Adrenal gland (tissue), 12 donors: ENCODE results near the gene BRD7. TPM values are rescaled to one million over a fixed set of nuclear protein-coding genes. Genes with fewer than 3 reads are reported as not detected.

ENCODE experiments used
- DNase-seq, 7 donors: peaks; one replicate each; pipeline ENCODE4 v3.0.0-alpha.2; 2019 to 2020
- H3K27ac ChIP-seq, 5 donors: fragments of 200-600 bp; sonication (generic) in 4 of 5; 1 replicate in 3 of 5; 2 replicates in 2 of 5; pipeline versions ENCODE4 v1.5.1 to v1.8.0; 2016 to 2020; ENCODE audit warnings: mild to moderate bottlenecking in 1 of 5
- H3K27me3 ChIP-seq: fragments of 200-600 bp; 2 replicates; pipeline ENCODE4 v1.8.0; 2021
- H3K36me3 ChIP-seq, 2 donors: fragments of 200-600 bp; replicated peaks in 1 of 2; 1 replicate in 1 of 2; 2 replicates in 1 of 2; pipeline versions ENCODE4 v1.5.1 to v1.8.0; 2018 to 2022
- H3K4me1 ChIP-seq, 2 donors: fragments of 200-600 bp; replicated peaks in 1 of 2; 1 replicate in 1 of 2; 2 replicates in 1 of 2; pipeline versions ENCODE4 v1.5.1 to v1.8.0; 2018 to 2021
- H3K4me3 ChIP-seq, 4 donors: fragments of 200-600 bp; sonication (generic) in 3 of 4; one replicate each; pipeline ENCODE4 v1.5.1; 2016 to 2018
- H3K9me3 ChIP-seq, 3 donors: fragments of 200-600 bp; sonication (generic) in 1 of 3; replicated peaks in 1 of 3; 1 replicate in 2 of 3; 2 replicates in 1 of 3; pipeline versions ENCODE4 v1.5.1 to v1.8.0; 2016 to 2021
- POLR2A ChIP-seq, 2 donors: fragments of 450-650 bp; IDR thresholded peaks; one replicate each; pipeline ENCODE4 v1.6.1; 2017; ENCODE audit warnings: antibody characterized with exemption in 2 of 2, mild to moderate bottlenecking in 2 of 2, moderate library complexity in 1 of 2
- WGBS, 4 donors: extraction: QIAGEN DNeasy Blood & Tissue Kit in 2 of 4; methylation state at CpG; one replicate each; pipeline versions ENCODE4 v1.1.5 to v1.1.7; 2013 to 2017; 5-methylcytosine and 5-hydroxymethylcytosine counted together
- intact Hi-C, 2 donors: fragments of 100-400 bp; cut with DNase I; formaldehyde crosslinking; loops; one replicate each; pipeline versions ENCODE4 v1.14.1 to v1.15.0; 2022 to 2023
- polyA plus RNA-seq, 3 donors: library from polyadenylated mRNA; stranded (reverse); fragments of 200-250 nt in 2 of 3; fragments of 350-450 nt in 1 of 3; fragmentation: Illumina TruSeq in 1 of 3; extraction: RNeasy Lipid Tissue Mini Kit (QIAGEN cat#74804) in 1 of 3; gene quantifications; one replicate each; pipeline ENCODE4 v1.2.3, GENCODE V29; 2013 to 2014
- total RNA-seq, 9 donors: library from RNA; depleted of rRNA in 4 of 9; stranded (reverse); fragments of >200 nt in 4 of 9; fragments of 120-200 nt in 1 of 9; fragmentation: NEBNext Ultra II Directional in 1 of 9; extraction: Animal tissue kit (Norgen Biotek cat#: 25700) in 1 of 9; gene quantifications; one replicate each; pipeline versions ENCODE4 v1.1.0 to v1.2.4, GENCODE V29; 2013 to 2023
- TF ChIP-seq, protein P1 (sequence below), 6 experiments: fragments of 450-650 bp in 4 of 6; fragments of 200-600 bp in 2 of 6; sonication (generic) in 1 of 6; IDR thresholded peaks; 1 replicate in 5 of 6; 2 replicates in 1 of 6; pipeline versions ENCODE4 v1.5.1 to v1.8.0; 2016 to 2021; ENCODE audit warnings: antibody characterized with exemption in 6 of 6, mild to moderate bottlenecking in 2 of 6, moderate library complexity in 1 of 6
- donor health status: healthy with polysubstance abuse.
- donor health status: Bipolar disorder and iron deficiency.
- donor health status: DM: yes; HTN: yes; CAD: no.
- donor health status: DM: no; HTN: no; CAD: no.
- donor health status: DM: no; HTN: no; CAD: no.
- donor health status: DM: yes; HTN: yes; CAD: no.

BRD7 gene
- total and polyA plus RNA-seq, 12 donors: 37.2 to 117 (median 58.7) TPM

- H3K4me3 ChIP-seq: no peak overlapping the region
- H3K27me3 ChIP-seq: no peaks in the 10 kb centered on the region
- TF ChIP-seq POLR2A (IDR thresholded peaks at IDR 0.05): no peak
- TF ChIP-seq, protein P1, sequence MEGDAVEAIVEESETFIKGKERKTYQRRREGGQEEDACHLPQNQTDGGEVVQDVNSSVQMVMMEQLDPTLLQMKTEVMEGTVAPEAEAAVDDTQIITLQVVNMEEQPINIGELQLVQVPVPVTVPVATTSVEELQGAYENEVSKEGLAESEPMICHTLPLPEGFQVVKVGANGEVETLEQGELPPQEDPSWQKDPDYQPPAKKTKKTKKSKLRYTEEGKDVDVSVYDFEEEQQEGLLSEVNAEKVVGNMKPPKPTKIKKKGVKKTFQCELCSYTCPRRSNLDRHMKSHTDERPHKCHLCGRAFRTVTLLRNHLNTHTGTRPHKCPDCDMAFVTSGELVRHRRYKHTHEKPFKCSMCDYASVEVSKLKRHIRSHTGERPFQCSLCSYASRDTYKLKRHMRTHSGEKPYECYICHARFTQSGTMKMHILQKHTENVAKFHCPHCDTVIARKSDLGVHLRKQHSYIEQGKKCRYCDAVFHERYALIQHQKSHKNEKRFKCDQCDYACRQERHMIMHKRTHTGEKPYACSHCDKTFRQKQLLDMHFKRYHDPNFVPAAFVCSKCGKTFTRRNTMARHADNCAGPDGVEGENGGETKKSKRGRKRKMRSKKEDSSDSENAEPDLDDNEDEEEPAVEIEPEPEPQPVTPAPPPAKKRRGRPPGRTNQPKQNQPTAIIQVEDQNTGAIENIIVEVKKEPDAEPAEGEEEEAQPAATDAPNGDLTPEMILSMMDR (IDR thresholded peaks at IDR 0.05): no peak
- no peaks in the 10 kb centered on the region for H3K36me3 ChIP-seq
- no peaks in the 10 kb centered on the region for H3K4me1 ChIP-seq
- WGBS, 4 donors: 74 to 78% (median 76%) methylated on average over 6 to 8 of the region's 8 CpGs
- DNase-seq: no peak
- intact Hi-C loops: no loop called here
- no peaks in the 10 kb centered on the region for H3K9me3 ChIP-seq
- H3K27ac ChIP-seq: no peak overlapping the region
These were observed 13.1 kb upstream of the BRD7 start for GRCh38 chr16:50381679-50382440.

DNA sequence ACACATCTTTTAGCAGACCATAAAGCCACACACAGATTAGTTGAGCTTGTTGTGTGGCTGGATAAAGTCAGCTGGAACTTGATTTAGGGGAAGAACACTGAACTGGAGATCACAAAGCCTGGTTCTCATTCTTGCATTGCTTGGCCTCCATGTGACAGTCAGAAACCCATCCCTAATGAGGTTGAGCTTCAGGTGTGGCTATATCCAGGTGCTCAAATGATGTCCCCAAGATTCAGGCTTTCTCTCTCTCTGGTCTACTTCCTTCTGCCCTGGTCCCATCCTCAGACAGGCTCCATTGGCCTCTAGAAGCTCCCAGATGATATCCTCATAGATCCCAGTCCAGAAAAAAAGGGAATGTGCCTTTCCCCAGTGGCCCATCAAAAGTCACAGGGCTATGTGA lies 9.6 kb upstream of the BRD7 start:
- intact Hi-C loops: loop anchor here in 1 of 2 donors (10.0 kb wide), 1 partner anchor 436 kb away; no protein-coding TSS in a partner anchor
- TF ChIP-seq, protein P1 (IDR thresholded peaks at IDR 0.05): no peak
- TF ChIP-seq POLR2A (IDR thresholded peaks at IDR 0.05): no peak
- H3K27me3 ChIP-seq: no peaks in the 10 kb centered on the region
- no peaks in the 10 kb centered on the region for H3K36me3 ChIP-seq
- H3K9me3 ChIP-seq: no peaks in the 10 kb centered on the region
- DNase-seq: peak in 1 of 7 donors; percentile 10
- H3K4me1 ChIP-seq: no peaks in the 10 kb centered on the region
- no peak overlapping the region for H3K4me3 ChIP-seq
- H3K27ac ChIP-seq: no peak overlapping the region

GRCh38 chr16:50377001-50377400 lies 8.2 kb upstream of the BRD7 start:
- no peak for DNase-seq
- H3K4me3 ChIP-seq: no peak overlapping the region
- TF ChIP-seq, protein P1 (IDR thresholded peaks at IDR 0.05): no peak
- no peak for TF ChIP-seq POLR2A (IDR thresholded peaks at IDR 0.05)
- 42 to 59% (median 56%) methylated on average over 4 of the region's 4 CpGs for WGBS, 4 donors
- H3K9me3 ChIP-seq: no peaks in the 10 kb centered on the region
- no peaks in the 10 kb centered on the region for H3K36me3 ChIP-seq
- H3K4me1 ChIP-seq: no peaks in the 10 kb centered on the region
- intact Hi-C loops: loop anchor here in 1 of 2 donors (10.0 kb wide), 1 partner anchor 438 kb away; no protein-coding TSS in a partner anchor
- H3K27me3 ChIP-seq: no peaks in the 10 kb centered on the region
- H3K27ac ChIP-seq: no peak overlapping the region

- no peak for DNase-seq
- Histone ChIP-seq H3K4me3 (no peak overlapping the region), H3K27me3 (no peaks in the 10 kb centered on the region), H3K36me3 (no peaks in the 10 kb centered on the region), H3K4me1 (peaks cover 0 to 8% of the 10 kb centered on the region in 2 donors), H3K27ac (peak overlapping the region in 1 of 5 donors; percentile 47), H3K9me3 (no peaks in the 10 kb centered on the region)
- 89 to 97% (median 93%) methylated on average over 7 to 9 of the region's 9 CpGs for WGBS, 4 donors
- intact Hi-C loops: loop anchor here (5.0 to 10.0 kb wide), 3 partner anchors 289 to 441 kb away; no protein-coding TSS in a partner anchor
- TF ChIP-seq POLR2A (IDR thresholded peaks at IDR 0.05): no peak
- TF ChIP-seq, protein P1 (IDR thresholded peaks at IDR 0.05): no peak
These were observed 5.0 kb upstream of the BRD7 start for GRCh38 chr16:50373780-50374179.
